ENCODE measurements around the gene MVD. TPM values are rescaled to one million over a fixed set of nuclear protein-coding genes. Genes with fewer than 3 reads are reported as not detected.

The MVD gene
- total and polyA plus RNA-seq, 2 of the 4 experiments (the other 2 are of a cell fraction), result 18.3 to 28.4 TPM

GRCh38 chr16:88651276-88651988 lies 11.5 kb downstream of the MVD start (continued):
- TF ChIP-seq FOS (IDR thresholded peaks at IDR 0.05; ENCODE audit: low read depth, low read length), result no peak

- no TSS peak for BruUV-seq (replicated peaks)
- peak; percentile 93 for ATAC-seq (ENCODE audit: low read depth)
- TF ChIP-seq RFX5 (IDR thresholded peaks at IDR 0.05; ENCODE audit: low read depth, low read length) (no peak), NFE2L2 (IDR thresholded peaks at IDR 0.05; ENCODE audit: low read depth, low read length) (no peak), RCOR1 (IDR thresholded peaks at IDR 0.05; ENCODE audit: insufficient replicate concordance, low read length) (no peak), SMC3 (IDR thresholded peaks at IDR 0.05; ENCODE audit: low read depth, low read length) (no peak), POLR2A (IDR thresholded peaks at IDR 0.05; ENCODE audit: low read depth, low read length) (no peak), CEBPB (IDR thresholded peaks at IDR 0.05; ENCODE audit: low read depth, low read length) (no peak), CHD1 (IDR thresholded peaks at IDR 0.05; ENCODE audit: low read depth, low read length) (no peak), BHLHE40 (IDR thresholded peaks at IDR 0.05; ENCODE audit: low read depth, low read length) (no peak), MAFK (IDR thresholded peaks at IDR 0.05; ENCODE audit: low read depth, low read length) (no peak), MAZ (IDR thresholded peaks at IDR 0.05; ENCODE audit: borderline replicate concordance, low read depth, low read length) (peak; percentile 34; the same call in 1 of the 2 replicates), MXI1 (IDR thresholded peaks at IDR 0.05; ENCODE audit: borderline replicate concordance, low read depth, low read length) (peak; percentile 59; the same call in 1 of the 2 replicates), RAD21 (IDR thresholded peaks at IDR 0.05; ENCODE audit: low read length) (no peak), FOS (IDR thresholded peaks at IDR 0.05; ENCODE audit: low read depth, low read length) (no peak), USF2 (IDR thresholded peaks at IDR 0.05; ENCODE audit: low read depth, low read length) (no peak)
- TF ChIP-seq, protein P1, sequence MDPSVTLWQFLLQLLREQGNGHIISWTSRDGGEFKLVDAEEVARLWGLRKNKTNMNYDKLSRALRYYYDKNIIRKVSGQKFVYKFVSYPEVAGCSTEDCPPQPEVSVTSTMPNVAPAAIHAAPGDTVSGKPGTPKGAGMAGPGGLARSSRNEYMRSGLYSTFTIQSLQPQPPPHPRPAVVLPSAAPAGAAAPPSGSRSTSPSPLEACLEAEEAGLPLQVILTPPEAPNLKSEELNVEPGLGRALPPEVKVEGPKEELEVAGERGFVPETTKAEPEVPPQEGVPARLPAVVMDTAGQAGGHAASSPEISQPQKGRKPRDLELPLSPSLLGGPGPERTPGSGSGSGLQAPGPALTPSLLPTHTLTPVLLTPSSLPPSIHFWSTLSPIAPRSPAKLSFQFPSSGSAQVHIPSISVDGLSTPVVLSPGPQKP (IDR thresholded peaks at IDR 0.05; ENCODE audit: borderline replicate concordance, low read depth, low read length), result no peak
These were observed 12.1 kb downstream of the MVD start, which contains the start of gene CYBA for GRCh38 chr16:88650749-88651275. Gene CYBA (minus strand): TSS chr16:88651053. CDS start chr16:88651013, 40 bp downstream.

More at GRCh38 chr16:88650749-88651275, 12.1 kb downstream of the MVD start, which contains the start of gene CYBA:
- peaks cover 13% of the 10 kb centered on the region for H3K36me3 ChIP-seq (ENCODE audit: control insufficient read depth, insufficient read depth, low read length)
- no peaks in the 10 kb centered on the region for H3K9me3 ChIP-seq (ENCODE audit: control insufficient read depth, insufficient read depth, low read length)
- peak within 1 kb of the TSS; percentile 95 for H2AFZ ChIP-seq (replicated peaks; ENCODE audit: low read length, poor library complexity)
- H3K79me1 ChIP-seq (ENCODE audit: low read depth in 1 of 2, low read length in 2 of 2), result peaks cover 0 to 20% of the 10 kb centered on the region in 2 experiments; a peak in 1 of 4 replicates
- H3K56ac ChIP-seq (ENCODE audit: extremely low read depth, insufficient read depth, low read length), result no peak within 1 kb of the TSS
- peak within 1 kb of the TSS; percentile 64 for H3K27ac ChIP-seq (ENCODE audit: insufficient read depth, low read length)
- DNase-seq, result peak; percentile 22
- peak within 1 kb of the TSS in 1 of 2 experiments; percentile 84; a peak in 1 of 4 replicates for H4K8ac ChIP-seq (ENCODE audit: low read depth in 2 of 2, low read length in 2 of 2)
- H2AK5ac ChIP-seq (ENCODE audit: low read depth, low read length), result peak within 1 kb of the TSS; percentile 87
- peak within 1 kb of the TSS; percentile 75 for H3K9ac ChIP-seq (ENCODE audit: low read depth, low read length)
- peaks cover 5% of the 10 kb centered on the region; the same call in 1 of the 2 replicates for H3K4me1 ChIP-seq (ENCODE audit: control insufficient read depth, insufficient read depth, low read length)
- H3K18ac ChIP-seq (ENCODE audit: low read depth, low read length), result peak within 1 kb of the TSS; percentile 47; the same call in 1 of the 2 replicates
- in situ Hi-C loops (cut with MboI; ENCODE audit: low sequenced_read_pairs) (no loop called here), intact Hi-C loops (cut with micrococcal nuclease) (no loop called here), dilution Hi-C loops (cut with HindIII; ENCODE audit: low sequenced_read_pairs, unreplicated experiment) (no loop called here)
- 3% methylated on average over 15 of the region's 41 CpGs; no CpG with 5 or more reads in 1 of the 2 experiments for WGBS, 2 experiments (ENCODE audit: extremely low coverage in 2 of 2, insufficient read length in 1 of 2)
- CTCF ChIA-PET, result no interaction called here
- peak within 1 kb of the TSS; percentile 85 for H3K4me2 ChIP-seq (ENCODE audit: low read depth, low read length)
- peak within 1 kb of the TSS; percentile 67 for H4K5ac ChIP-seq (ENCODE audit: low read depth, low read length)
- H3K9me1 ChIP-seq (ENCODE audit: insufficient read depth, low read length), result no peaks in the 10 kb centered on the region
- H3K23ac ChIP-seq (ENCODE audit: low read depth, low read length), result peak within 1 kb of the TSS; percentile 79
- peak within 1 kb of the TSS; percentile 49; the same call in 1 of the 2 replicates for H4K91ac ChIP-seq (ENCODE audit: insufficient read depth, low read depth, low read length)
- peak within 1 kb of the TSS; percentile 90 for H3K14ac ChIP-seq (replicated peaks; ENCODE audit: low read depth, low read length)
- peaks cover 3% of the 10 kb centered on the region for H4K20me1 ChIP-seq (ENCODE audit: insufficient read depth, low read length)
- peak within 1 kb of the TSS; percentile 93 for H3K4me3 ChIP-seq (ENCODE audit: insufficient read depth, low read depth, low read length)
- H2AK9ac ChIP-seq (replicated peaks; ENCODE audit: low read depth, low read length, poor library complexity), result peak within 1 kb of the TSS; percentile 97
- H2BK20ac ChIP-seq (ENCODE audit: low read depth, low read length), result no peak within 1 kb of the TSS
- no peak within 1 kb of the TSS for H2BK120ac ChIP-seq (ENCODE audit: low read depth, low read length)
- POLR2A ChIA-PET (ENCODE audit: unreplicated experiment), result no interaction called here
- no peak within 1 kb of the TSS for H2BK5ac ChIP-seq (ENCODE audit: low read depth, low read length, poor library complexity, severe bottlenecking)
- H3K4ac ChIP-seq (ENCODE audit: low read depth, low read length), result peak within 1 kb of the TSS; percentile 71
- no peaks in the 10 kb centered on the region for H3K27me3 ChIP-seq (ENCODE audit: control insufficient read depth, insufficient read depth, low read length)
- no peak within 1 kb of the TSS for H2BK15ac ChIP-seq (ENCODE audit: low read depth, low read length)
